Measurements from ENCODE around the gene CHRND.

The CHRND gene

DNA sequence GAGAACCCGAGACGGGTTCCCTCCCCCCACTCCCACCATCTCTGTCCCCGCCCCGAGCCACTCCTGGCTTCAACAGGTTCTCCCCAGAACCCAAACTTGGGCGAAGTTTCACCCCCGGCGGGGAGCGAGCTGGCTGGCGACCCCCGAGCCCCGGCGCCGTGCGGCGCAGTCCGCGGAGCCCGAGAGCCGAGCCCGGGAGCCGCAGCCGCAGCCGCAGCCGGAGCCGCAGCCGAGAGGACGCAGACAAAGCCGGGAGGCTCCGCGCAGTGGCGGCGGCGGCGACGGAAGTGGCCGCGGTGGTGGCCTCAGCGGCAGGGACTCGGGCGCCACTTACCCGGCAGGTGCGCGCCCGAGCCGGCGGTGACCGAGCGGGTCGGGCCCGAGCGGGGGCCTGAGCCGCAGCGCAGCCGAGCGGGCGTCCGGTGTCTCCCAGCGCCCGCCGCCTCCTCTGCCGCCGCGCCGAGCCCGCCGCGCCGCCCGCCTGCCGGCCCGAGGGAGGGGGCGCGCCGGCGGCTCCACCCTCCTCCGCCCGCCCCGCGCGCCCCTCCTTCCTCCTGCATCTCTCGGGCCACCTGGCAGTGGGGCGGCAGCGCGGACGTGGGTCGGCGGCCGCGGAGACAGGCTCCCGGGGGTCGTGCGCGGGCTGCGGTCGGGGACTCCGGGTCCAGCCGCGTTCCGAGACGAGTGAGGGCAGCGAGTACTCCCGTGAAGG is 38.4 kb upstream of the CHRND start, which contains the start of gene ECEL1:
TSS of gene ECEL1 (minus strand) at position 450 of the 712 bp plus-strand sequence. CDS start 1,181 bp downstream, outside the sequence.
- no peak for DNase-seq (ENCODE audit: low spot score)

DNA sequence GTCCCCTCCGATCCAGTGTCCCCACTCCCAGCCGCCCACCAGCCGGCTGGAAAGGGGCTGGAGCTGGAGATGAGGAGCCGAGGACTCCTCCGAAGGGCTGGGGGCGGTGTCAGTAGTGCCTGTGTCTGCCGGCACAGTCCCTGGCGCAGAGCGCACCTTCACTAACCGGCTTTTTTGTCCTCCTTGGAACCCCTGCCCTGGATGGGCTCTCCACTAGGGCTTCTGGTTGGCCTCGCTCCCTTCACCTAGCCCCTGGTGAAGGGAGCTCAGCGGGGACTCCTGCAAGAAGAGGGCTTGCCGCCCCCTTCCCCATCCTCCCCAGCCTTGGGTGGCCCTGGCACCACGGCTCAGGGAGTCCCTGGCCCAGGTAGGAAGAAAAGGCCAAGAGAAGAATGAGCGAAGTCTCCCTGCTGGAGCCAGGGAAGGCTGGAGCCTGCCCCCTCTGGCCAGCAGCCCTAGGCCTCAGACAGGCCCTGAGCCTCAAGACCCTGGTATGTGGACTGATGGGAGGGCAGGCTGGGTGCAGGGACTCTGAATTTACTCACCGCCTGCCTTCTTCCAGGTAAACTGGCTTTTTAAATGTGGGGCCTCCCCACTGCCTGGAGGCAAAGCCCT is 37.8 kb upstream of the CHRND start:
- no peak for DNase-seq (ENCODE audit: low spot score)

GRCh38 chr2:232488721-232489300 is 37.1 kb upstream of the CHRND start:
- no peak for DNase-seq (ENCODE audit: low spot score)

DNA sequence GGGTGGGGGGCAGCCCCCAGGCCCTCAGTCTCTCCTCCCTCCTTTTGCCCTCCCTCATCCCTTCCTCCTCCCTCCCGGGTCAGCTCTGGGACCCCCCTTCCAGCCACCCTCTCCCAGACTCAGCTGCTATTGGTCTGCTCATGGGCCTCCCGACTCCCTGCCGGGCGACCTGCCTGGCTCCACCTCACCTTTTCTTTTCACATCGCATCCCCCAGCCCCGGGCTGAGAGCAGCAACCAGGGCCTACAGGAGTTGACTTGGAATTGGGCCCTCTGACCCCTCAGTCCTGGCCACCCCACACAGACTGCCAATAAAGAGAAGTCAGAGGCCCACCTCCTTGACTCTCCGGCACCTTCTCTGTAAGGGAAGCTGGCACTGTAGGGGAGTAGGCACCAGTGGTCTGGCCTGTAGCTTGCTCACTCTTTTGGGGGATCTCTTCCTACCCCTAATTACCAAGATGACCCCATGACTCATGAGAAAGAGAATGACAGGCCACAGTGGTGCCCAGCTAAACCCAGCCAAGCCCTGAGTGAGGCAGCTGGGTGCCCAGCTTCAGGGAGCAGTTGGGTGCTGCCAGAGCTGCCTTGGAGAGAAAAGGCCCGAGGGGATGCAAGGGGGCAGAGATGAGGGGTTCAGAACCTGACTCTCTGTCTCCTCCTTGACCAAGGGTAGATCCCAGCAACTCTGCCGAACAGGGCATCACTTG is 36.3 kb upstream of the CHRND start:
- DNase-seq (ENCODE audit: low spot score), result no peak

- no peak for DNase-seq (ENCODE audit: low spot score)
Observed at GRCh38 chr2:232490221-232491138, 35.5 kb upstream of the CHRND start.

- DNase-seq (ENCODE audit: low spot score), result no peak
Observed at GRCh38 chr2:232491139-232491780, 34.7 kb upstream of the CHRND start.

DNA sequence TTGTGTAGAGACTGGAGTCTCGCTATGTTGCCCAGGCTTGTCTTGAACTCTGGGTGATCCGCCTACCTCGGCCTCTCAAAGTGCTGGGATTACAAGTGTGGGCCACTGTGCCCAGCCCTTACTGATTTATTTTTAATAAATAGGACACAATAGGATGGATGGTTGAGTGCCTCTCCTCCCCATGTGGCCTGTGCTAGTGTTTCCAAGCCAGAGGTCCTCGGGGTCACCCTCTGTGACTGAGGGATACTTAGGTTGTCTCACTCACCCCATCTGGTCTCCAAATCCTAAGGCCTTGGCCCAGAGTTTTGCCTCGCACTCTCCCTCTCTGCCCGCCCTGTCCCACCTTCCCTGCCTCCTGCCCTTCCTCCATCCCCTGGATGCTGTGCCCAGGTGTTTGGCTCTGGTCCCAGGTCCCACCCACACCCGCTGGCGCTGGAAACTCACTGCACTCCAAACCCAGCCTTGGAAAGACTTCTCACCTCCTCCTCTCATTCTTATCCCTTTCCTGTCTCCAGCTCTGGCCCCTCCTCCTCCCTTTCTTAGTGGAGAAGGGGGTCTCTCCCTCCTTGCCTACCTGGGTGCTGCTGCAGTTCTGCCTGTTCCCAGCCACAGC is 33.6 kb upstream of the CHRND start:
- DNase-seq (ENCODE audit: low spot score), result no peak

DNA sequence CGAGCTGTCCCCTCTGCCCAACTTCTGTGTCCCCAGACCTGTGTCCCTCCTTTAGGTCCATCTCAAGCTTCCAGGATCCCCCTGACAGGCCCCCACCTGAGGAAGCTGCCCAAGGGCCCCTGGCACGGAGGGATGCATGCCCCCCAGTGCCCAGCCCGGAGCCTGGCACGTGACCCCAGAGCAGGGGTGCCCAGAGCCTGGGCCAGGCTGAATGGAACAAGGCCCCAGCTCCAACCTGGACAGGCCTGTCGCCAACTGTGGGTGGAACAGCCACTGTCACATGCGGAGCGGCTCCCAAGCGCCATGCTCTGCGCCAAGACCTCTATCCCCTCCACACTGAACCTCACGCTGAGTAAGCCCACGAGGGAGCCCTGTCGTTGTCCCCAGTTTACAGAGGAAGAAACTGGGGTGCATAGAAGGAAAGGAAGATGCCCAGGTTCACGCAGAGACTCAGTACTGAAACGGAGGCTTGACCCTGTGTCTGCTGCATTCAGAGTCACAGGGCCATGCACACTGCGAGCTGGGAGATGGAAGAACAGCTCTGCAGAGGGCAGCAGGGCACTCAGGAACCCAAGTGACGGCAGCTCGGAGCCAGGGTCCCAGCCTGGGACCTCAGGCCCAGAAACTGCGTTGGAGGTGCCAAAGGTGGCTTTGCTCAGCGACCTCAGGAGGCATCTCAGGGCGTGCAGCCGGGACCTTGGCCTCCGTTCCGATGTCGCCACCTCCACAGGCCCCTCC is 32.8 kb upstream of the CHRND start:
- no peak for DNase-seq (ENCODE audit: low spot score)

DNA sequence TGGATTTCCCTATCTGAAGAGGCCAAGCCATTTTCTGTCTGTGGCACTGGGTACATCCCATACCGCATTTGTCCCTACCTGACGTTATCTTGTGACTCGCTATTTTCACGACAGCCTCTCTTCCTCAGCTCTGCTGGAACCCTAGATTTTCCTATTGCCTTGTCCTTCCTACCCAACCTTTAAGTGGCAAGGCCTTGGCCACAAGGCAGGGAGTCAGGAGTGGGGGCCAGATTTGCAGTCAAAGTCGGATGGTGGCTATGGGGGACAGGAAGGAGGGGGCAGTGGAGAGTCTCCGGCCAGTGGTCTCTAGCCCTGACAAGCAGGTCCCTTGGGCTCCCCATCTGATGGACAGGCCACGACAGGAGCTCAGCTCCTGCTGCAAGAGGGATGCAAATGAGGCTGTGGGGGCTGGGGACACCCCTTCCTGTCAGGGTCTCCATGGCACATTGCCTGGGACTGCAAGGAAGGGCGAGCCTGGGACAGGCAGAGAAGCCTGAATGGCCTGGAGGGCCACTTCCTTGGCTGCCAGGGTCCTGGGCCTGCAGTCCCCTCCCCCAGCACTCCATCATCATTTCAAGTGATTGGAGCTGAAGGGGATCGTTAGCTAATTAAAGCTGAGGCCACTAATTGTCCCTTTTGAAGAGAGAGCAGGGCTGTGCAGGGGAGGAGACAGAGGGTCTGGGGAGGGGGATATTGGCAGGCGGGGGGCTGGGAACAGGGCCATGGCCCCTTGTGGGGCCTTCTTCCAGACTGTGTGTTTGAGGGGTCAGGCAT is 32.1 kb upstream of the CHRND start:
- DNase-seq (ENCODE audit: low spot score), result no peak

- DNase-seq (ENCODE audit: low spot score), result no peak
Observed at GRCh38 chr2:232494542-232494941, 31.4 kb upstream of the CHRND start.

DNA sequence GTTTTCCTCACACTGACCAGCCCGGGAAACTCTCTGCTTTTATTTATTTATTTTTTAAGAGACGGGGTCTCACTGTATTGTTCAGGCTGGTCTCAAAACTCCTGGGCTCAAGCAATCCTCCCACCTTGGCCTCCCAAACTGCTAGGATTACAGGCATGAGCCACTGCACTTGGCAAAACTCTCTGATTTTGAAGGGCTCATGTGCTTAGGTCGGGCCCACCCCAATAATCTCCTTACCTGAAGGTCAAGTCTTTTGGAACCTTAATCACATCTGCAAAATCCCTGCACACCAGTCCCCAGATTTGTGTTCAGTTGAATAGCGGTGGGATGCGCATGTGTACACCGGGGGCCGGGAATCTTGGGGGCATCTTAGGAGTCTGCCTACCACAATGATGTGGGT is 30.7 kb upstream of the CHRND start:
- no peak for DNase-seq (ENCODE audit: low spot score)

GRCh38 chr2:232496501-232497270 is 29.3 kb upstream of the CHRND start:
- no peak for DNase-seq (ENCODE audit: low spot score)

- no peak for DNase-seq (ENCODE audit: low spot score)
Observed at GRCh38 chr2:232497348-232497747, 28.6 kb upstream of the CHRND start.

GRCh38 chr2:232498452-232498851 is 27.5 kb upstream of the CHRND start:
- no peak for DNase-seq (ENCODE audit: low spot score)

GRCh38 chr2:232501331-232501771 is 24.6 kb upstream of the CHRND start:
- no peak for DNase-seq (ENCODE audit: low spot score)

DNA sequence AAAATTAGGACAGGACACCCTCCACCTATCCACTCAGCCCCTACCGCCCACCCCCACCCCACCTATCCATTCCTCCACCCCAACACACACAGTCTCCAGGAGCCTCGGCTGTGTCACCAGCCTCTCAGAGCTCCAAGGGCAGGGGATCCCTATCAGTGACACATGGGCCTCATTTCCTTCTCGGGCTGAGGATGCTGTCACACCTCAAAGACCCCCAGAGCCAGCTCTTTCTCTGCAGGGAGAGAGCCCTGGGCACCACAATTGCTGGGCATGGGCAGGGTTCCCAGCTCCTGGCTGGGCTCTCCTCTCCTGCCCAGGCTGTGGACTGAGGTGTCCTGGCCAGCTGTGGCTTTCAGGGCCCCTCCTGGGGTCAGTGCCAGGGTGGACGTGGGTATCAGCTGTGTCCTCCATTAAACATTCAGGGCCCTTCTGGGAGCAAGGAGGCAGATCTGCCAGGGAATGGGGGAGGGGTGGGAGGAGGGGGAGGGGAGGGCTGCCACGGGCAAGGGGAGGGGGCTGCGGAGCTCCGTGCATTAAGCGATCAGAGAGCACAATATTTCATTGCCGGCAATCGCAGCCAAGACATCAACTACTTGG is 24.1 kb upstream of the CHRND start:
- DNase-seq (ENCODE audit: low spot score), result no peak

- no peak for DNase-seq (ENCODE audit: low spot score)
Observed at GRCh38 chr2:232502511-232502910, 23.4 kb upstream of the CHRND start.
